Endometrium (tissue), 2 donors: ENCODE results near the gene CCNF.

Experiments used
- FAIRE-seq: peaks from 2 replicates; lab custom pipeline; 2012; peaks lifted over from hg19 to GRCh38; lab: Jason Lieb, UNC
- donor health status: control.
- donor health status: control.

CCNF gene

DNA sequence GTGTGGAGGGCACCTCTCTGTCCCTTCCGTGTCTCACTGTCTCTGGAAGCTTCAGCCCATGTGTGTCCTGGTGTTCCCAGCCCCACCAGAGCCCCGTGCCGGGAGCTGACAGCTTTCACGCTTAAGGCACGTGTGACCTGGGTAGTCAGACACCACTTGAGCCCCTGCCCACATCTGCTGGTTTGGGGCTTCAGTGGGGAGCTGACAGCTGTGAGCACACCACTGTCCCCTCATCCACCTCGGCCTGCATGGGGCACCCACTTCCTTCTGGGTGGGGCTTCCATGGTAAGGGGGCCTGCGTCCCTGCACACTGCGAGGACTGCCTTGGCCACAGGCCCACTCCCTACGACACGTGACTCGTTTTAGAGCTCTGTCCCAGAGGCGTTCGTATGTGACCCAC, 28.0 kb downstream of the CCNF start:
- no peak for FAIRE-seq

DNA sequence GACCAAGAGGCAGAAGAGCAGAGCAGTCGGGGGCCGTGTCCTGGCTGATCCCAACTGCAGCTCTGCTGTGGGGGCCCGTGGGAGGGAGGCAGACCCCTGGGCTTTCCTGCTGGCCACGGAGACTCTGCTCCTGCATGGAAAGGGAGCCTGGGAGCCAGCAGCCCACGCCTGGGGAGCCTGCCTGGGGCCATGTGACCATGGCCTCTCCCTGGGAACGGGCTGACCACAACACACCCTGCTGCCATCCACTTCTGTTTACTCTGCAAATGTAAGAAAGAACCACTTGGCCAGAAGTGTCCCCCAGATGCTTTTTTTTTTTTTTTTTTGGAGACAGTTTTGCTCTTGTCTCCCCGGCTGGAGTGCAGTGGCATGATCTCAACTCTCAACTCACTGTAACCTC, 28.7 kb downstream of the CCNF start:
- FAIRE-seq: no peak

DNA sequence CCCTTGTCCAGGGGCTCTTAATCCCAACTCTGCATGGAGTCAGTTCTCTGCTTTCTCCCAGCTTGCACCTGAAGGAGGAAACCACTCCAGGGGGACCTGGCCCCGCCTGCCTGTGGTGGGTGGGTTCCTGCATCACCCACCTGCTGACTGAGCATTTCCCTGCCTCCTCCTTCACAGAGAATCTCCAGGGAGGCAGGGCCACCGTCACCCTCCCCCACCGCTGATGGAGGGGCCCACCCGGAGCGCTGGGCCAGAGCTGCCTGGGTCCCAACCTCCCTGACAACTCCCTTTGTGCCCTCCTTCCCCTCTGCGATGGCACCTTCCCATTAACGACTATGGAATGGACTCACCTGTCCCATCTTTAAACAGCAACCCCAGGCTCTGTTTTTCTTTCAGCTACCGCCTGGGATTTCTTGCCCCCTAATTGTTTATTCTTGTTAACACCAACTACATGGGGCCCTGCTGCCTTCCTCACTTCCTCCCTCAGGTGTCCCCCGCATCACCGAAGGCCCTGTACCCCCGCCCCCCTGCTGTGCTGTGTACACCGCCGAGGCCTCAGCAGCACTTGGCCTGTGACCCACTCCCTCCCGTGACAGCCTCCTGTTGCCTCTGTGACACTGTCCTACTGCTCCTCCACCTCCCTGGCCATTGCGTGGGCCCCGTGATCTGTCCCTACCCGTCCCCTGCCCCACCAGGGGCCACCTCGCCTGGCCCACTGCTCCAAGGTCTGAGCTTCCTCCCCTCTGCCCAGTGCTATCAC, 29.8 kb downstream of the CCNF start:
- FAIRE-seq: no peak

DNA sequence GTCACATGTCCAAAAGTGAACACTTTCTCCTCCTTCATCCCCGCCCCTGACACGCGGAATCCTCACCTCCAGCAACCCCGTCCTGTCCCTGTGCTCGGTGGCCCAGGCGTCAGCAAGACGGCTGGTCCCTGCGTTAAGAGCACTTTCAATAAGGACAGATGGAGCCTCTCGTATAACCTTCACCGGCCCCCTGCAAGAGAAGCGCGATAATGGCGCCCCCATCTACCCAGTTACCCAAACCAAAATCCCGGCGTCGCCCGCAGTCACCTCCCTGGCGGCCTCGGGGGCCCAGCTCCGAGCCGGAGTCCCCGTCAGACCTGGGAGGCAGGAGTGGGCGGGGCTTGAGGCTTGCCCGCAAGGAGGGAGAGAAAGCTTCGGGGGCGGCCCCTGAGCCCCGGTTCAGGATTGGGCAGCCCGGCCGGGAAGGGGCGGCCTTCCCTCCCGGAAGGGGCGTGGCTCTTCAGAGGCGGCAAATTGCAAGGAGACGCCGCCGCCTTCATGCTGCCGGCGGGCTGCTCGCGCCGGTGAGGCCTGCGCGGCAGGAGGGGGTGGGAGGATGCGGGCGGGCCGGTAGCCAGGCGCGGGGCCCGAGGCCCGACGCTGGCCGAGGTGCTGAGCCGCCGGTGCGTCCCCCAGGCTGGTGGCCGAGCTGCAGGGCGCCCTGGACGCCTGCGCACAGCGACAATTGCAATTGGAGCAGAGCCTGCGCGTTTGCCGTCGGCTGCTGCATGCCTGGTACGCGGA, 30.6 kb downstream of the CCNF start, which contains the start of gene TEDC2:
Gene TEDC2 (plus strand): TSS at position 463 of the 744 bp plus-strand sequence. CDS start 36 bp downstream, at position 499.
- peak; percentile 84 for FAIRE-seq

DNA sequence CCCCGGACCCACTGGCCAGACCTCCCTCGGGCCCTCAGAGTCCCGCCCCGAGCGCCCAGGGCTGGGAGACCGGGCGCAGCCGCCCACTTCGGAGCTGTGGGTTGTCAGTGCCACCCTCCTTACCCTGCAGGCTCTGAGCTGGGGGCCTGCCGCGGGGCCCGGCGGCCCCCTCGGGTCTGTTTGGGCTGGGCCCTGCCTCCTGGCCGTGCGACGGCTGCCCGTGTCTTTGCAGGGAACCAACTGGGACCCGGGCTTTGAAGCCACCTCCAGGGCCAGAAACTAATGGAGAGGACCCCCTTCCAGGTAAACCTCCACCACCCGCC, 31.1 kb downstream of the CCNF start:
- FAIRE-seq: no peak

DNA sequence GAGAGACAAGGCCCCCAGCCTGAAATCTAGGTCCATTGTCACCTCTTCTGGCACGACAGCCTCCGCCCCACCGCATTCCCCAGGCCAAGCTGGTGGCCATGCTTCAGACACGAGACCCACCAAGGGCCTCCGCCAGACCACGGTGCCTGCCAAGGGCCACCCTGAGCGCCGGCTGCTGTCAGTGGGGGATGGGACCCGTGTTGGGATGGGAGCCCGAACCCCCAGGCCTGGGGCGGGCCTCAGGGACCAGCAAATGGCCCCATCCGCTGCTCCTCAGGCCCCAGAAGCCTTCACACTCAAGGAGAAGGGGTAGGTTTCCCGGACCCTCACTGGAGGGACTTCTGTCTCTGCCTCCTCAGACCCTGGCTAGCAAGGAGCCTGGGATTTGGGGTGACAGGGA, 31.7 kb downstream of the CCNF start:
- no peak for FAIRE-seq

DNA sequence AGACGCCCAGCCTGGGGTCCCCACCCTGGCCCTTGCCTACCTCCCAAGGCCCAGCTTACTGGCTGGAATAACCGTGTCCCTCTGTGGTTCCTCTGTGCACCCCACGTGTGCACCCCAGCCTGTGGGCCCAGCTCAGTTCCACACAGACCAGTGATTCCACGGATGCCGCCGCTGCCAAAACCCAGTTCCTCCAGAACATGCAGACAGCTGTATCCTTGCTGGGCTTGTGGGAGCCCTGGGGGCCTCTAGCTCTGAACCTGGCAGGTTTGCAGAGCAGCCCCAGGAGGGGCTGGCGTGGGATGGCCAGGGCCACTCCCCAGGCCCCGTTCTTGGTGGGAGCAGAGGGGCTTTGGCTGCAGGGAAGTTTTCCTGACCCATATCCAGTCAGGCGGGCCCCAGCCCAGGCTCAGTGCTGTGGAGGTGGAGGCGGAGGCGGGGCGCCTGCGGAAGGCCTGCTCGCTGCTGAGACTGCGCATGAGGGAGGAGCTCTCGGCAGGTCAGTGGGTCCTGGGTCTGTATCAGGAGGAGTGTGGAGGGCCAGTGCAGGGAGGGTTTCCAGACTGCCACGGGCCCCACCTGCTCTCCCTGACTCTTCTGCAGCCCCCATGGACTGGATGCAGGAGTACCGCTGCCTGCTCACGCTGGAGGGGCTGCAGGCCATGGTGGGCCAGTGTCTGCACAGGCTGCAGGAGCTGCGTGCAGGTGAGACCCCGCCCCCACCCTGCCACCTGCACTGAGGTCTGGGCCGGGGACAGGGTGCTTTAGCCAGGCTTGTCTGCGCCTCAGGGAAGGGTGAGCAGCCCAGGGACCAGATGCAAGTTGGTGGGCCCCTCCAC, 33.0 kb downstream of the CCNF start:
- no peak for FAIRE-seq

DNA sequence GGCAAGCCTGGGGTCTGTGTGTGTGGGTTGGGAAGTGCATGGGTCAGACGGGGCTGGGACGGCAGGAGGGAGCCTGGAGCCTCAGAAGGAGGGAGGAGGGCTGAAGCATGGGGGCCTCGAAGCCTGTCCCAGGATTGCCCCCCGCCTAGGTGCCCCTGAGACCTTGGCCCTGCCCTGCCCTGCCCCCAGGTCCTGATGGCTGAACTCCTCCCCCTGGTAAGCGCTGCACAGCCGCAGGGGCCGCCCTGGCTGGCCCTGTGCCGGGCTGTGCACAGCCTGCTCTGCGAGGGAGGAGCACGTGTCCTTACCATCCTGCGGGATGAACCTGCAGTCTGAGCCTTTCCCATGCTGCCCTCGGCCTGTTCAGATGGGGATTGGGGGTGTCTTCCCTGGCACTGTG, 35.1 kb downstream of the CCNF start:
- no peak for FAIRE-seq

DNA sequence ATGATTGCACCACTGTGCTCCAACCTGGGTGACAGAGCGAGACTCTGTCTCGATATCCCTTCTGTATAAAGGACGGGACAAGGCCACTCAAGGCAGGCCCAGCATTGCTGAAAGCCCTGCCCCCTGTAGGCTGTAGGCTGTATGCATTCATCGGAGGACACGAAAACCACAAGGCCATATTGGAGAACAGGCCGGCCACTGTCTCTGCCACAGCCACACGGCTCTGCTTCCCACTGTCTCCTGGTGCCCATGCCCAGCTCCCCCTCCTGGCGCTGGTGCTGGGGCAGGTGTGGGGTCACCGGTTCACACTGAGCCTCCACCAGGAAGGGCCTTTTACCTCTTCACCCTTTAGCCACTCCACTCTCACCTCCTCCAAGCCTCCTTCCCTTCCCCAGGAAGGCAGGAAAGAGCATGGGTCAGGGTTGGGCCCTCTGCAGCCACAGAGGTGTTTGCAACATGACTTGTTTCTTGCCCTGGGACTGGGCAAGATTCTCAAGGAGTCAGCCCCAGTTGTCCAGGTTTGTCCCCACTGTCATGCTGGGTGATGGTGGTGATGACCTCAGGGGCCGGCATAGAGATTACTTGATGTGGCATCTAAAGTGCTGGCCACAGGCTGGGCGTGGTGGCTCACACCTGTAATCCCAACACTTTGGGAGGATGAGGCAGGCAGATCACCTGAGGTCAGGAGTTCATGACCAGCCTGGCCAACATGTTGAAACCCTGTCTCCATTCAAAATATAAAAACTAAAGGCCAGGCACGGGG, 36.6 kb downstream of the CCNF start:
- FAIRE-seq: no peak

DNA sequence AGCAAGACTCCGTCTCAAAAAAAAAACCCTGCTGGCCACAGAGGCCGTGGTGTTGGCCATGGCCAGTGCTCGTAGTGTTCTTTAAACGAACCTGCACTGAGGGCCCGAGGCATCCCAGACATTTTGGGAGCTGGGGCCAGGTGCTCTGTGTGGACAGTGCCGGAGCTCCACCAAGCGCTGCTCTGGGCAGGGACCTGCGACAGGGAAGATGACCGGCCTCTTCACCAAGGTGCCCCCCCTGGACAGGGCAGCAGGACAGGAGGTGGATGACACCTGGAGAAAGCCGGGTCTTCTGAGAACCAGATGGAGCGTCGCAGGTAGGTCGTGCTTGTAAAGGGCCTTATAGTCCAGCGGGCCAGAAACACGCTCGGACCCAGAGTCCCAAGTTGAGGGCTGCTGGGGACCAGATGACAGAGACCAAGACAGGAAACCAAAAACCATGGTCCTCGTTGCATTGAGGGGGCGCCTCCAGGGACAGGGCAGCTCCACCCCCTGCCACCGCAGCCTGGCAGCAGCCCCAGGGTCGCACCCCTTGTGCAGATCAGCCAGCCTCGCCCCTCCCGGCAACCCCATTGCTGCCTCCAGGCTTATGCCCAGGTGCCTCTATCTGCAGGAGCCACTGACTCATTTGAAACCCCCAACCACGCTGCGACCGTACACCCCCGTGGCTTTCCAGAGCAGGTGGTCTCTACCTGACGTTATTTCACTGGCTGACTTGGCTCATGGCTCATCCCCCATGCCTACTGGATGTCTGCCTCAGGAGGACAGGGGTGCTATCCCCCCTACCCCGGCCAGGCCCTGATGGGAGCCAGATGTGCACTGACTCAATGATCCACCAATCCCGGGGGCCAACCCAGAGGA, 37.6 kb downstream of the CCNF start:
- no peak for FAIRE-seq

DNA sequence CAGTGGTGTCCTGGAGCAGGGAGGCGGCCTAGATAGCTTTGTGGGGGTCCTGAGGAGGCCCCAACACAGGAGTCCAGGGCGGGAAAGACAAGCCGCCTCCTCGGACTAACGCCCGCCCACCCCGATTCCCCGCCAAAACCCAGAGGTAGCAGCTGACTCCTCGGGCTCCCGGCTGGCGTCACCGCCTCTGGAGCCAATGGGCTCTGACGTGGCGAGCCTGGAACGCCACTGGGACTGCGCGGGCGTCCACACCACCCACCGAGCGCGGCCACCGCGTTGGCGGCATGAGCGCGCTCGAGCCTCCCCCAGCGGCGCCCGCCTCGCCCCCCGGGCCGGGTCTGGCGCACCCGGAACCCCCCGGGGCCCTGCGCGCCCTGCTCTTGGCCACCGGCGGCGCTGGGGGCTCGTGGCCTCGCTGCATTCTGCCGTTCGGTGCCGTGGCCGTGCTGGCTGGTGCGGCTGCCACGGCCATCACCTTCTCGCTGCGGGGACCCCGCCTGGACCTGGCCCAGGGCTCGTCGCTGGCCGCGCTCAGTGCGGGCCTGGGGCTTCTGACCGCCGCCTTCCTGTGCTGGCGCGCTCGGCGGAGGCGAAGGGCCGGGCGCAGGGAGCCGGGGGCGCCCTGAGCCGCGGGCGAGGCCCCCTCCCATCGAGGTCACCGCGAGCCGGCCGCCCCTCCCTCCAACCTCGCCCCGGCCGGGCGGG, 38.4 kb downstream of the CCNF start:
- no peak for FAIRE-seq

DNA sequence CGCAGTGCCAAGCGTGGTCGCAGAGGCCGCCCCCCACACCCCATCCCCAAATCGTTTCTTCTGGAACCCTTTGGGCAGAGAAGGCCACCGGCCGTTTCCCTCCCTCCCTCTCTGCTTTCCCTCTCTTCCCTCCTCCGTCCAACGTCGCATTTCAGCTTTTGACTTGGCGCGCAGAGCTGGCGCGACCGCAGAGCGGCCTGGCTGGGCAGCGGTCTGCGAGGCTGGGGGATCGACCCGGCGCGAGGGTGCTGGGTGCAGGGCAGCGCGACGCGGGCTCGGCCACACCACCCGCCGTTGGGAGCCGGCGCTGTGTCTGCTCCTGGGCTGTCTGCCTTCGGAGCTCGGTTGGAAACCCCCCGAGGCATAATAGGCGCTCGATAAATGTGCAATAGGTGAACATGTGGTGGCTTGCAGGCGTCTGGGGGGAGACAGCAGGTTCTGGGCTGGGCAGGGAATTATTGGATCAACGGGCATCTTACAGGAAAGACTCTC, 39.0 kb downstream of the CCNF start:
- no peak for FAIRE-seq

DNA sequence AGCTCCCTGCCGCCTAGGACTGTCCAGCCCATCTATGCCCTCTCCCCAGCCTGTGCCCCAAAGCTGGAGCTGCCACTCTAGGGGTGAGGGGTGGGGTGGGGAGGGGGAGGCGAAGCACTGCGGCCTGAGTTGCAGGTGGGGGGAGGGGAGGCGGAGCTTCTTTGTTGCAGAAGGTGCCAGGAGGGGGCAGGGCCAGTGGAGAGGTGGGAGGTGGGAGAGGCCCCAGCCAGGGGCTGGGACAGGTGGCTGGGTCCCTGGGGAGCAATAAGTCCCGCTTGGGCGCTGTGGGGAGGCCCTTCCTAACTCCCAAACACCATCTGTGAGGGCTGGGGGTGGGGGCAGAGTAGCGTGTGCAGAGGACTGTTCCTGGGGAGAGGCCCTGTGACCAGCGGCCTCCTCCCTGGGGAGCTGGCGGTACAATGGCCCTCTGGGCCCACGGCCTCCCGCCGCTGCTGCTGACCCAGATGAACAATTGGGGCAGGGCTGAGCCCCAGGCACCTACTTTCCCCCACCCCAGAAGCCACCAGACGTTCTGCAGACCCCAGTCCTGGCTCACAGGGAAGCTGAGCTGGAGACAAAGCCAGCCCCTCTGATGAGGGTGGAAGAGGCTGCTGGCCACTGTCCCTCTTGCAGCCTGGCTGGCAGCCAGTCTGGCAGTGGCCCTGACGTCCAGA, 39.6 kb downstream of the CCNF start:
- no peak for FAIRE-seq

DNA sequence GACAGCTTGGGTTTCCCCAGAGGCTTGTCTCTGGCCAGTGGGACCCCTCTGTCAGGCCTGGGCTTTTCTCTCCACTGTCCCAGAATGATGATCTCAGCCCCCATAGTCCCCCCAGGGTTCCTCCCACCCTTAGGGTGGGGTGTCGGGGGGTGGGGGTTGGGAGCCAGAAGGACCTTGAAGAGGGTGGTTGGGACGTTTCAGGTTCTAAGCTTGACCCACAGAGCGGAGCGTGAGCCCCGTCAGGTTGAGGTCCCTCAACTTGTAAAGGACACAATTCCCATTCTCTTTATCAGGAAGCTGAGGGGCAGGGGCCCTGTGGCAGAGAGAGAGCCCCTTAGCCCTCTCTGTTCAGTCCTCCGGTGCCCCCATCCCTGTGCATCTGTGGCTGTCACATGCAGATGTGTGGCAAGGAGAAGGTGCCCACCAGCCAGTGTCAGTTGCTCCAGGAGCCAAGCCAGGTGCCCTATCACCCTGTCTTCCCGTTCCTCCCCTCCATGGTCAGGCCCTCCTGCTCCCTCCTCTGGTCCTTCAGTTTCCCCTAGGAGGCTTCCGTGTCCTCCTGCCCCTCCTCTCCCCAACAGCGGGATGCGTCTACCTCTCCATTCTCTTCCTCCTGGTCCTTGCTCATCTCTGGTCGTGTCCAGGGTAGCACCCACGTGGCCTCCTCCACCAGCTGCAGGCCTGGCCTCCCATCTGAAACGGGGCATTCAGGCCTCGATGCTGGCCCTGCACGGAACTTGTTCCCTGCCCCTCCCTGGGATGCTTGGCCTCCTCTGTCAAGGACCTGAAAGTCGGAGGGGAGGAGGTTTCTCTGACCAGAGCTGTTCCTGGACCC, 40.4 kb downstream of the CCNF start:
- FAIRE-seq: no peak

DNA sequence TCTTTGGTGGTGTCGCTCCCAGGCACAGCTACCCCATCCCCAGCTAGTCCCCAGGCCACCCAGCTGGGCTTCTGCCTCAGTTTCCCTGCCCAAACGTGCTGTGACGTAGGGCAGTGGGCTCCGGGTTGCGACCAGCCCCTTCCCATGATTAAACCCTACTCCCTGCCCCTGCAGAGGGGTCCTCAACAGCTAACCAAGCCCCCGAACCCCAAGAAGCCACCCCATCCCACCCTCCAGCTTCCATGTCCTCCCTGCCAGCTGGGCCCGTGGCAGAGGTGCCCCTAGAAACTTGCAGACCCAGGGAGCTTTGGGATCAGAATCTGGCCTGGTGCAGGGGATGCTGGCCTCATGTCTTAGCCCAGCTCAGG, 41.0 kb downstream of the CCNF start:
- FAIRE-seq: no peak

DNA sequence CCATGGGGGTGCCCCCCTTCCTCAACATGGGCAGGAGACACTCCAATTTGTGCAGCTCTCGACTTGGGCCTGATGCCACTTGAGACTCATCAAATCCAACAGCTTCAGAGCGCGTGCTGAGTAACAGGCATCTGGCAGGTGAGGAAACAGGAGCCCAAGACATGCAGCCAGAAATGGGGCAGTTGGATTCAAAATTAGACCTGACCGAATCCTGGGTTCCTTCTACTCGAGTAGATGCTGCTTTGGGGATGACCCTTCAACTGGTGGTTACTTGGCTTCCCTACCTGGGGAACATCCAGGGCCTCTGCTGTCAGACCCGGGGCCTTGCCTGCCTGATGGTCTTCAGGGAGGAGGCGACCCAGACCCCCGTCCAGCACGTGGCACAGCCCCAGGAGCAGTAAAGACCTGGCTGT, 41.4 kb downstream of the CCNF start:
- FAIRE-seq: no peak

DNA sequence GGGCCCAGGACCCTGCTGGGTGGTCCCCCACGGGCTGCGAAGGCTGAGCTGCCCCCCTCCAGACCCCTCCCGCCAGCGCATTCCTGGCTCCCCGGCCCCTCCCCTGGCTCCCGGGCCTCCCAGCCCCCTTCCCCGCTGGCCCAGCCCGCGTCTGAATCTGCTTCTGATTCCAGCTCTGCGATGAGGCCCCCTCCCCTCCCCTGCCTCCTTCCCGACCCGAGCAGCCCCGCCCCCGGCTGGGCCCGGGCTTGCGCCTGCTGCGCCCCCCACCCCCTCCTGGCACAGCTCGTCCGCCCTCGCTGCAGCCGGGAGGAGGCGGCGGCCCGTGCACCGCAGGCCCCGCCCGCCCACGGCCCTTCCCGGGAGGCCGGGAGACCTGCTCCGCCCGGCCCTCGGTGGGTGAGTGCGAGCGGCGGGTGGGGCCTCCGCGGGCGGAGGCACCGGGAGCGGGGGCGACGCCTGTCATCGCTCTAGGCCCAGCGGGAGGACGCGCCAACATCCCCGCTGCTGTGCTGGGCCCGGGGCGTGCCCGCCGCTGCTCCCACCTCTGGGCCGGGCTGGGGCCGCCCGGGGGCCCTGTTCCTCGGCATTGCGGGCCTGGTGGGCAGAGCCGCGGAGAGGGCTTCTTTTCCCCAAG, 41.9 kb downstream of the CCNF start, which contains the start of gene NTN3:
Gene NTN3 (plus strand): TSS at position 282 of the 637 bp plus-strand sequence. CDS start 405 bp downstream, outside the sequence.
- no peak for FAIRE-seq
